Erythroblast (primary cell): ENCODE data around the gene TEX19.

Experiments
- GATA1 ChIP-seq: IDR thresholded peaks from 2 replicates; pipeline ENCODE4 v1.6.1; 2011; ENCODE audit warnings: low read depth, mild to moderate bottlenecking, control low read depth, low read length, moderate library complexity
- POLR2A ChIP-seq: IDR thresholded peaks from 2 replicates; pipeline ENCODE4 v1.6.1; 2011; ENCODE audit warnings: mild to moderate bottlenecking, low read length

DNA sequence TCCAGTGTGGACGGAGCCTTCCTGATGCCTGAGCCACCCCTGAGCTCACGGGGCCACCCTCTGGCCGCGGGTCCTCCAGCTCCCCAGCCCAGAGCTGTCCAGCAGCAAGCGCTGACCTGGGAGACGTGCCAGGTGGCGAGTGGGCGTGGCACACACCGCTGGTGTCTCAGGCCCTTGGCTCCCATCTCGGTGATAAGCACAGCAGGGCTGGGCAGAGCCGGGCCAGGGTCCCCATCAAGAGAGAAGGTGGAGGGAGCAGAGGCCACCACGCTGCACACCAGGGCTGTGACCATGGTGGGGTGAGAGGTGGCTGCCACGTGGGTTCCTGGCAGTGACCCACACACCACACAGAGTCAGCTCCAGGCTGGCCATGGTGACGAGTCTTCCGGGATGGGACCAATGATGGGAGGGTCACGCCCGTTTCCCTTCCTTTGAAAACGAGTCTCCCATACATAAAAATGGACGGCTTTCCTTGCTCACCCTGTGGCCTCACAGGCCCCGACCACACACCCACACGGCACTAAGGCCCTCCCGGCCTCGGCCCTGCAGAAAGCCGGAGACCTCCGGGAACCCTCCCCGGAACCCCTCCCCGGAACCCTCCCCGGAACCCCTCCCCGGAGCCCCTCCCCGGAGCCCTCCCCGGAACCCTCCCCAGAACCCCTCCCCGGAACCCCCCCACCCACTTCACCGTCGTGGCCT is 29.3 kb downstream of the TEX19 start:
- TF ChIP-seq POLR2A (no peak), GATA1 (no peak)
